Testis (tissue), 2 donors: ENCODE measurements around the gene HOXB7.

Source experiments
- CTCF ChIP-seq, 3 experiments: fragments of 450-650 bp in 2 of 3; fragments of 200-600 bp in 1 of 3; sonication (generic) in 1 of 3; IDR thresholded peaks; one replicate each; pipeline ENCODE4 v1.5.1; 2016 to 2019; ENCODE audit warnings: antibody characterized with exemption in 3 of 3, mild to moderate bottlenecking in 2 of 3, moderate library complexity in 1 of 3
- POLR2A ChIP-seq: fragments of 450-650 bp; IDR thresholded peaks from one replicate; pipeline ENCODE4 v1.6.1; 2017; ENCODE audit warnings: antibody characterized with exemption, mild to moderate bottlenecking, moderate library complexity

DNA sequence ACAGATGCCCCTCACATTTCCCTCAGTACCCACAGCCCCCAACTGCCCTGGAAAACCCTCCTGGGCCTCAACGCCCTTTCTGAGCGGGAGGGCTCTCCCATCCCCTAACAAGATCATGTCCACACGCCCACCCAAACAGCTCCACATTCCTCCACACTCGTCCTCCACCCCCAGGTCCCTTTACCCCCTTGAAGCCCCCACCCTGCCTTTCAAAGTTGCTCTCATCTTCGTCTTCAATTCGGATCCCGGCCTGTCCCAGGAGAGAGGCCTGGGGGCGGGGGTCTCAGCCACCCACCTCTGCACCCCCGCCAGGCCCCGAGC lies 47.0 kb downstream of the HOXB7 start:
- no peak for TF ChIP-seq POLR2A
- TF ChIP-seq CTCF (IDR thresholded peaks at IDR 0.05): no peak
